ENCODE measurements around the gene IQCK.

- no peak for TF ChIP-seq SUZ12 (IDR thresholded peaks at IDR 0.05)
- no peak for TF ChIP-seq FOXK2 (IDR thresholded peaks at IDR 0.05)
- no peak for TF ChIP-seq HDGF (IDR thresholded peaks at IDR 0.05; ENCODE audit: borderline replicate concordance)
- TF ChIP-seq L3MBTL2 (conservative IDR thresholded peaks at IDR 0.05): no peak
- no peak for TF ChIP-seq BHLHE40 (IDR thresholded peaks at IDR 0.05; ENCODE audit: borderline replicate concordance)
- TF ChIP-seq TARDBP (IDR thresholded peaks at IDR 0.05): no peak
- no peak for TF ChIP-seq SP1 (IDR thresholded peaks at IDR 0.05)
- no peak for TF ChIP-seq CTBP1 (IDR thresholded peaks at IDR 0.05; ENCODE audit: borderline replicate concordance)
- no peak for TF ChIP-seq ELF4 (IDR thresholded peaks at IDR 0.05)
- no peak for TF ChIP-seq ARNT (IDR thresholded peaks at IDR 0.05)
These were observed 156.9 kb downstream of the IQCK start for GRCh38 chr16:19874851-19875546.
